SK-N-SH treated with all-trans-retinoic acid at 6 μM for 48 hours (cell line): ENCODE measurements around the gene LRP5.

ENCODE experiments used
- ATAC-seq: fragments of 200-7000 bp; cut with Tn5 transposase; 3 replicates; pipeline ENCODE4 v1.9.1; 2020; ENCODE audit warnings: mild to moderate bottlenecking, moderate library complexity
- ARNTL ChIP-seq: fragments of 450-650 bp; formaldehyde crosslinking; IDR thresholded peaks from 2 replicates; pipeline ENCODE4 v1.5.0; 2020; ENCODE audit warnings: low read depth, mild to moderate bottlenecking, moderate library complexity, borderline replicate concordance
- BACH2 ChIP-seq: fragments of 250-450 bp; sonication (Bioruptor Pico); IDR thresholded peaks from 2 replicates; pipeline ENCODE4 v1.9.0; 2021; ENCODE audit warnings: mild to moderate bottlenecking, borderline replicate concordance
- CSDC2 ChIP-seq: fragments of 250-450 bp; sonication (Bioruptor Pico); IDR thresholded peaks from 2 replicates; pipeline ENCODE4 v1.5.0; 2020; ENCODE audit warnings: mild to moderate bottlenecking, moderate library complexity
- ESRRG ChIP-seq: fragments of 250-450 bp; sonication (Bioruptor Pico); IDR thresholded peaks from 2 replicates; pipeline ENCODE4 v1.6.1; 2021; ENCODE audit warnings: mild to moderate bottlenecking
- GLIS3 ChIP-seq: fragments of 250-450 bp; sonication (Bioruptor Pico); IDR thresholded peaks from 2 replicates; pipeline ENCODE4 v1.5.0; 2020; ENCODE audit warnings: mild to moderate bottlenecking, moderate library complexity
- ISL1 ChIP-seq: fragments of 250-450 bp; sonication (Bioruptor Pico); IDR thresholded peaks from 2 replicates; pipeline ENCODE4 v2.1.2; 2022; ENCODE audit warnings: mild to moderate bottlenecking, moderate library complexity
- OSR1 ChIP-seq: fragments of 250-450 bp; sonication (Bioruptor Pico); IDR thresholded peaks from 2 replicates; pipeline ENCODE4 v1.8.0; 2022; ENCODE audit warnings: moderate library complexity, mild to moderate bottlenecking, inconsistent platforms
- PPARA ChIP-seq: fragments of 250-450 bp; sonication (Bioruptor Pico); IDR thresholded peaks from 2 replicates; pipeline ENCODE4 v1.5.0; 2020; ENCODE audit warnings: mild to moderate bottlenecking, borderline replicate concordance
- RARB ChIP-seq: fragments of 250-450 bp; sonication (Bioruptor Pico); IDR thresholded peaks from 2 replicates; pipeline ENCODE4 v1.8.0; 2021; ENCODE audit warnings: mild to moderate bottlenecking, moderate library complexity
- SNAI2 ChIP-seq: fragments of 250-450 bp; sonication (Bioruptor Pico); IDR thresholded peaks from 2 replicates; pipeline ENCODE4 v1.5.0; 2020; ENCODE audit warnings: mild to moderate bottlenecking, moderate library complexity
- TCF4 ChIP-seq: fragments of 250-450 bp; sonication (Bioruptor Pico); IDR thresholded peaks from 2 replicates; pipeline ENCODE4 v1.8.0; 2021; ENCODE audit warnings: mild to moderate bottlenecking, moderate library complexity, borderline replicate concordance
- TOX ChIP-seq: fragments of 250-450 bp; sonication (Bioruptor Pico); IDR thresholded peaks from 2 replicates; pipeline ENCODE4 v1.8.0; 2021; ENCODE audit warnings: mild to moderate bottlenecking, moderate library complexity, borderline replicate concordance
- ZC3H10 ChIP-seq: fragments of 250-450 bp; sonication (Bioruptor Pico); IDR thresholded peaks from 2 replicates; pipeline ENCODE4 v1.5.1; 2021; ENCODE audit warnings: mild to moderate bottlenecking, moderate library complexity
- ZFP3 ChIP-seq: fragments of 250-450 bp; sonication (Bioruptor Pico); IDR thresholded peaks from 2 replicates; pipeline ENCODE4 v1.5.0; 2020; ENCODE audit warnings: mild to moderate bottlenecking, moderate library complexity
- ZFP30 ChIP-seq: fragments of 450-650 bp; formaldehyde crosslinking; IDR thresholded peaks from 2 replicates; pipeline ENCODE4 v1.5.0; 2022; ENCODE audit warnings: mild to moderate bottlenecking, moderate library complexity
- ZNF565 ChIP-seq: fragments of 450-650 bp; formaldehyde crosslinking; conservative IDR thresholded peaks from 2 replicates; pipeline ENCODE4 v1.5.0; 2020; ENCODE audit warnings: low read depth, mild to moderate bottlenecking, moderate library complexity
- ZNF70 ChIP-seq: fragments of 450-650 bp; formaldehyde crosslinking; IDR thresholded peaks from 2 replicates; pipeline ENCODE4 v1.5.0; 2020; ENCODE audit warnings: mild to moderate bottlenecking, moderate library complexity
- TF ChIP-seq, protein P1 (sequence below): fragments of 250-450 bp; sonication (Bioruptor Pico); IDR thresholded peaks from 2 replicates; pipeline ENCODE4 v1.5.1; 2020; ENCODE audit warnings: low read depth, mild to moderate bottlenecking, moderate library complexity
- TF ChIP-seq, protein P2 (sequence below): fragments of 250-450 bp; sonication (Bioruptor Pico); IDR thresholded peaks from 2 replicates; pipeline ENCODE4 v1.8.0; 2021; ENCODE audit warnings: low read depth, mild to moderate bottlenecking, moderate library complexity, borderline replicate concordance
- TF ChIP-seq, protein P3 (sequence below): fragments of 250-450 bp; sonication (Bioruptor Pico); IDR thresholded peaks from 2 replicates; pipeline ENCODE4 v1.5.1; 2021; ENCODE audit warnings: mild to moderate bottlenecking, moderate library complexity
- TF ChIP-seq, protein P4 (sequence below): fragments of 250-450 bp; sonication (Bioruptor Pico); IDR thresholded peaks from 2 replicates; pipeline ENCODE4 v1.5.0; 2020; ENCODE audit warnings: mild to moderate bottlenecking, moderate library complexity
- TF ChIP-seq, protein P5 (sequence below): fragments of 250-450 bp; sonication (Bioruptor Pico); IDR thresholded peaks from 2 replicates; pipeline ENCODE4 v1.8.0; 2020; ENCODE audit warnings: mild to moderate bottlenecking, moderate library complexity, borderline replicate concordance

Gene LRP5

DNA sequence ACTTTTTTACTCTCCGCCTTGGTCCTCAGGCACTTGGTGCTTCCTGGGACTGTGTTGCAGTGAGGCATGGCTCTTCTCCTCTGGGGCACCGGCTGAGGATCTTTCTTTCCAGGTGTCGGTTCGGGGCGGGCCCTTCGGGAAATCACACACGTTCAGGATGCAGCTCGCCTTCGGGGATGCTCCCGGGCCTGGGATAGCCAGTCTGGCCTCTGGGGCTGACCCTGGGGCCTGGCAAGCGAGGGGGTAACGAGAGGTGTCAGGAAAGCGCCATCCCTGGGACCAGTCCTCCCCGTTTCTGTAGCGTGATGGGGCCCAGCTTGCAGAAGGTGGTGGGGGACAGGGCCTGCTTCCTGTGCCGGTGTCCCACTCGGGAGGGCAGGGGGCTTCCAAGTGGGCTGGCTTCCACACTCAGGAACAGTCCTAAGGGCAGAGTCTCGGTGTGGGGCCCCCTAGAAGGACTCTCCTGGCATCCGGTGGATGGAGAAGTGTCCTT lies 53.6 kb downstream of the LRP5 start:
- no peak for TF ChIP-seq ZC3H10 (CRISPR knock-in tag)
- TF ChIP-seq ZFP3 (CRISPR knock-in tag) = no peak
- TF ChIP-seq RARB (CRISPR knock-in tag) = no peak
- no peak for TF ChIP-seq ZNF565
- no peak for TF ChIP-seq SNAI2 (CRISPR knock-in tag)
- no peak for TF ChIP-seq PPARA (CRISPR knock-in tag)
- no peak for TF ChIP-seq ZFP30 (CRISPR knock-in tag)
- TF ChIP-seq, protein P1, sequence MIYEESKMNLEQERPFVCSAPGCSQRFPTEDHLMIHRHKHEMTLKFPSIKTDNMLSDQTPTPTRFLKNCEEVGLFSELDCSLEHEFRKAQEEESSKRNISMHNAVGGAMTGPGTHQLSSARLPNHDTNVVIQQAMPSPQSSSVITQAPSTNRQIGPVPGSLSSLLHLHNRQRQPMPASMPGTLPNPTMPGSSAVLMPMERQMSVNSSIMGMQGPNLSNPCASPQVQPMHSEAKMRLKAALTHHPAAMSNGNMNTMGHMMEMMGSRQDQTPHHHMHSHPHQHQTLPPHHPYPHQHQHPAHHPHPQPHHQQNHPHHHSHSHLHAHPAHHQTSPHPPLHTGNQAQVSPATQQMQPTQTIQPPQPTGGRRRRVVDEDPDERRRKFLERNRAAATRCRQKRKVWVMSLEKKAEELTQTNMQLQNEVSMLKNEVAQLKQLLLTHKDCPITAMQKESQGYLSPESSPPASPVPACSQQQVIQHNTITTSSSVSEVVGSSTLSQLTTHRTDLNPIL = no peak
- TF ChIP-seq, protein P2, sequence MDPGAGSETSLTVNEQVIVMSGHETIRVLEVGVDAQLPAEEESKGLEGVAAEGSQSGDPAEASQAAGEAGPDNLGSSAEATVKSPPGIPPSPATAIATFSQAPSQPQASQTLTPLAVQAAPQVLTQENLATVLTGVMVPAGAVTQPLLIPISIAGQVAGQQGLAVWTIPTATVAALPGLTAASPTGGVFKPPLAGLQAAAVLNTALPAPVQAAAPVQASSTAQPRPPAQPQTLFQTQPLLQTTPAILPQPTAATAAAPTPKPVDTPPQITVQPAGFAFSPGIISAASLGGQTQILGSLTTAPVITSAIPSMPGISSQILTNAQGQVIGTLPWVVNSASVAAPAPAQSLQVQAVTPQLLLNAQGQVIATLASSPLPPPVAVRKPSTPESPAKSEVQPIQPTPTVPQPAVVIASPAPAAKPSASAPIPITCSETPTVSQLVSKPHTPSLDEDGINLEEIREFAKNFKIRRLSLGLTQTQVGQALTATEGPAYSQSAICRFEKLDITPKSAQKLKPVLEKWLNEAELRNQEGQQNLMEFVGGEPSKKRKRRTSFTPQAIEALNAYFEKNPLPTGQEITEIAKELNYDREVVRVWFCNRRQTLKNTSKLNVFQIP (CRISPR knock-in tag) = no peak

DNA sequence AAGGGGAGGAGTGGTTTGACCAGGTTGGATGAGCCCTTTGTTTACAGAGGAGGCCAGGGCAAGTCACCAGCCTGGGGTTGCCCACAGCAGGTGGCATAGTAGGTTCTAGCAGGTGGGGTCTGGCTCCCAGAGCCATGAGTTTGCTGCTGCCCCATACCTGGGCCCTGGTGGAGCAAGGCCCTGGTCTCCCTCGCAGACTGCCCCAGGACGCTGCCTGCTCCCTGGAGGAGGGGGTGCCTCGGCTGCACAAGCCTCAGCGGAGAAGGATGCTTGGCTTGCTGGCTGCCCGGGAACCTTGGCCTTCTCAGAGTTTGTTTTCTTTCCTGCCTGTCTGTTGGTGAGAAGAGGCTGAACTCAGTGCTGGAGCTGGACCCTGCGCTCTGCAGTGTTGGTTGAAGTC lies 54.9 kb downstream of the LRP5 start:
- ATAC-seq = no peak
- no peak for TF ChIP-seq BACH2 (CRISPR knock-in tag)
- TF ChIP-seq PPARA (CRISPR knock-in tag) = no peak
- no peak for TF ChIP-seq ZFP30 (CRISPR knock-in tag)
- no peak for TF ChIP-seq CSDC2 (CRISPR knock-in tag)
- no peak for TF ChIP-seq ARNTL
- TF ChIP-seq OSR1 (CRISPR knock-in tag) = no peak
- TF ChIP-seq, protein P3, sequence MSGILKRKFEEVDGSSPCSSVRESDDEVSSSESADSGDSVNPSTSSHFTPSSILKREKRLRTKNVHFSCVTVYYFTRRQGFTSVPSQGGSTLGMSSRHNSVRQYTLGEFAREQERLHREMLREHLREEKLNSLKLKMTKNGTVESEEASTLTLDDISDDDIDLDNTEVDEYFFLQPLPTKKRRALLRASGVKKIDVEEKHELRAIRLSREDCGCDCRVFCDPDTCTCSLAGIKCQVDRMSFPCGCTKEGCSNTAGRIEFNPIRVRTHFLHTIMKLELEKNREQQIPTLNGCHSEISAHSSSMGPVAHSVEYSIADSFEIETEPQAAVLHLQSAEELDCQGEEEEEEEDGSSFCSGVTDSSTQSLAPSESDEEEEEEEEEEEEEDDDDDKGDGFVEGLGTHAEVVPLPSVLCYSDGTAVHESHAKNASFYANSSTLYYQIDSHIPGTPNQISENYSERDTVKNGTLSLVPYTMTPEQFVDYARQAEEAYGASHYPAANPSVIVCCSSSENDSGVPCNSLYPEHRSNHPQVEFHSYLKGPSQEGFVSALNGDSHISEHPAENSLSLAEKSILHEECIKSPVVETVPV = no peak
- TF ChIP-seq ZFP3 (CRISPR knock-in tag) = no peak
- TF ChIP-seq ZNF70 (CRISPR knock-in tag) = no peak
- TF ChIP-seq ISL1 (CRISPR knock-in tag) = no peak
- TF ChIP-seq GLIS3 (CRISPR knock-in tag) = no peak
- no peak for TF ChIP-seq TOX (CRISPR knock-in tag)
- no peak for TF ChIP-seq TCF4 (CRISPR knock-in tag)
- TF ChIP-seq, protein P4, sequence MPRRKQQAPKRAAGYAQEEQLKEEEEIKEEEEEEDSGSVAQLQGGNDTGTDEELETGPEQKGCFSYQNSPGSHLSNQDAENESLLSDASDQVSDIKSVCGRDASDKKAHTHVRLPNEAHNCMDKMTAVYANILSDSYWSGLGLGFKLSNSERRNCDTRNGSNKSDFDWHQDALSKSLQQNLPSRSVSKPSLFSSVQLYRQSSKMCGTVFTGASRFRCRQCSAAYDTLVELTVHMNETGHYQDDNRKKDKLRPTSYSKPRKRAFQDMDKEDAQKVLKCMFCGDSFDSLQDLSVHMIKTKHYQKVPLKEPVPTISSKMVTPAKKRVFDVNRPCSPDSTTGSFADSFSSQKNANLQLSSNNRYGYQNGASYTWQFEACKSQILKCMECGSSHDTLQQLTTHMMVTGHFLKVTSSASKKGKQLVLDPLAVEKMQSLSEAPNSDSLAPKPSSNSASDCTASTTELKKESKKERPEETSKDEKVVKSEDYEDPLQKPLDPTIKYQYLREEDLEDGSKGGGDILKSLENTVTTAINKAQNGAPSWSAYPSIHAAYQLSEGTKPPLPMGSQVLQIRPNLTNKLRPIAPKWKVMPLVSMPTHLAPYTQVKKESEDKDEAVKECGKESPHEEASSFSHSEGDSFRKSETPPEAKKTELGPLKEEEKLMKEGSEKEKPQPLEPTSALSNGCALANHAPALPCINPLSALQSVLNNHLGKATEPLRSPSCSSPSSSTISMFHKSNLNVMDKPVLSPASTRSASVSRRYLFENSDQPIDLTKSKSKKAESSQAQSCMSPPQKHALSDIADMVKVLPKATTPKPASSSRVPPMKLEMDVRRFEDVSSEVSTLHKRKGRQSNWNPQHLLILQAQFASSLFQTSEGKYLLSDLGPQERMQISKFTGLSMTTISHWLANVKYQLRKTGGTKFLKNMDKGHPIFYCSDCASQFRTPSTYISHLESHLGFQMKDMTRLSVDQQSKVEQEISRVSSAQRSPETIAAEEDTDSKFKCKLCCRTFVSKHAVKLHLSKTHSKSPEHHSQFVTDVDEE (CRISPR knock-in tag) = no peak
- TF ChIP-seq ZNF565 = no peak
- TF ChIP-seq, protein P1 = no peak
- no peak for TF ChIP-seq ESRRG (CRISPR knock-in tag)
- TF ChIP-seq, protein P5, sequence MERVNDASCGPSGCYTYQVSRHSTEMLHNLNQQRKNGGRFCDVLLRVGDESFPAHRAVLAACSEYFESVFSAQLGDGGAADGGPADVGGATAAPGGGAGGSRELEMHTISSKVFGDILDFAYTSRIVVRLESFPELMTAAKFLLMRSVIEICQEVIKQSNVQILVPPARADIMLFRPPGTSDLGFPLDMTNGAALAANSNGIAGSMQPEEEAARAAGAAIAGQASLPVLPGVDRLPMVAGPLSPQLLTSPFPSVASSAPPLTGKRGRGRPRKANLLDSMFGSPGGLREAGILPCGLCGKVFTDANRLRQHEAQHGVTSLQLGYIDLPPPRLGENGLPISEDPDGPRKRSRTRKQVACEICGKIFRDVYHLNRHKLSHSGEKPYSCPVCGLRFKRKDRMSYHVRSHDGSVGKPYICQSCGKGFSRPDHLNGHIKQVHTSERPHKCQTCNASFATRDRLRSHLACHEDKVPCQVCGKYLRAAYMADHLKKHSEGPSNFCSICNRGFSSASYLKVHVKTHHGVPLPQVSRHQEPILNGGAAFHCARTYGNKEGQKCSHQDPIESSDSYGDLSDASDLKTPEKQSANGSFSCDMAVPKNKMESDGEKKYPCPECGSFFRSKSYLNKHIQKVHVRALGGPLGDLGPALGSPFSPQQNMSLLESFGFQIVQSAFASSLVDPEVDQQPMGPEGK (CRISPR knock-in tag) = no peak

More for the DNA sequence above, 53.6 kb downstream of the LRP5 start:
- no peak for ATAC-seq
